T-helper 22 cell (primary cell): ENCODE measurements around the gene DYRK1A.
A peak's percentile ranks its signal among the peaks of the same experiment; 100 is the strongest.

ENCODE experiments used
- DNase-seq: peaks from one replicate; pipeline ENCODE4 v3.0.0-alpha.2; 2020; ENCODE audit warnings: low read depth

The DYRK1A gene

GRCh38 chr21:37365517-37366481 is 774 bp upstream of the DYRK1A start:
- peak; percentile 40 for DNase-seq

- peak; percentile 2 for DNase-seq
These were observed 746 bp downstream of the DYRK1A start for GRCh38 chr21:37367336-37367702.

GRCh38 chr21:37367703-37368540 is 1.3 kb downstream of the DYRK1A start:
- peak; percentile 8 for DNase-seq

- DNase-seq: no peak
These were observed 2.1 kb downstream of the DYRK1A start for GRCh38 chr21:37368541-37369279.

GRCh38 chr21:37369307-37369854 is 2.8 kb downstream of the DYRK1A start:
- no peak for DNase-seq

- DNase-seq: no peak
These were observed 3.8 kb downstream of the DYRK1A start for GRCh38 chr21:37370152-37371040.

GRCh38 chr21:37371041-37371397 is 4.4 kb downstream of the DYRK1A start:
- DNase-seq: no peak

- no peak for DNase-seq
These were observed 5.7 kb downstream of the DYRK1A start for GRCh38 chr21:37372127-37372731.

GRCh38 chr21:37372951-37373350 is 6.4 kb downstream of the DYRK1A start:
- DNase-seq: no peak

GRCh38 chr21:37373539-37373938 is 7.0 kb downstream of the DYRK1A start:
- DNase-seq: no peak

GRCh38 chr21:37374027-37374426 is 7.5 kb downstream of the DYRK1A start:
- no peak for DNase-seq

- DNase-seq: no peak
These were observed 9.4 kb downstream of the DYRK1A start for GRCh38 chr21:37375866-37376574.

- DNase-seq: no peak
These were observed 12.1 kb downstream of the DYRK1A start for GRCh38 chr21:37378700-37379139.

- DNase-seq: no peak
These were observed 14.1 kb downstream of the DYRK1A start for GRCh38 chr21:37380349-37381323.

GRCh38 chr21:37381883-37382585 is 15.5 kb downstream of the DYRK1A start:
- DNase-seq: no peak

GRCh38 chr21:37383086-37383485 is 16.5 kb downstream of the DYRK1A start:
- DNase-seq: no peak

- no peak for DNase-seq
These were observed 17.3 kb downstream of the DYRK1A start for GRCh38 chr21:37383784-37384311.

- no peak for DNase-seq
These were observed 17.8 kb downstream of the DYRK1A start for GRCh38 chr21:37384416-37384815.
